Endometrial microvascular endothelial cells (primary cell): ENCODE measurements around the gene PCYT2. TPM values are rescaled to one million over a fixed set of nuclear protein-coding genes. Genes with fewer than 3 reads are reported as not detected.

Experiments
- total RNA-seq: library from RNA; depleted of rRNA; stranded (reverse); fragments of >200 nt; gene quantifications from one replicate; pipeline ENCODE4 v1.2.3, GENCODE V29; 2015; ENCODE audit errors: inconsistent ontology term

The PCYT2 gene
- total RNA-seq, 1 donor from 2014 or later, result 41.0 TPM

Other genes with a start within 250 kb of the PCYT2 start
- gene OXLD1, start 244.8 kb downstream of the PCYT2 start, total RNA-seq, result 38.9 TPM
- gene CCDC137, start 244.7 kb downstream of the PCYT2 start, total RNA-seq, result 20.9 TPM
- gene ARL16, start 227.6 kb downstream of the PCYT2 start, total RNA-seq, result 30.3 TPM
- gene HGS, start 227.4 kb downstream of the PCYT2 start, total RNA-seq, result 125 TPM
- 120 TPM for gene MRPL12, start 208.0 kb downstream of the PCYT2 start, total RNA-seq
- 42.1 TPM for gene SLC25A10, start 199.1 kb downstream of the PCYT2 start, total RNA-seq
- not detected for gene GCGR, start 107.2 kb downstream of the PCYT2 start, total RNA-seq
- gene MCRIP1, start 78.1 kb downstream of the PCYT2 start, total RNA-seq, result 97.0 TPM
- gene PPP1R27, start 76.3 kb downstream of the PCYT2 start, total RNA-seq, result not detected
- gene P4HB, start 50.9 kb downstream of the PCYT2 start, total RNA-seq, result 1,412 TPM
- 471 TPM for gene ARHGDIA, start 40.1 kb downstream of the PCYT2 start, total RNA-seq
- 284 TPM for gene ALYREF, start 19.8 kb downstream of the PCYT2 start, total RNA-seq
- gene ANAPC11, start 19.7 kb downstream of the PCYT2 start, total RNA-seq, result 166 TPM
- gene NPB, start 9.2 kb downstream of the PCYT2 start, total RNA-seq, result not detected
- 14.3 TPM for gene SIRT7, start 6.8 kb upstream of the PCYT2 start, total RNA-seq
- 21.0 TPM for gene MAFG, start 16.3 kb upstream of the PCYT2 start, total RNA-seq
- gene PYCR1, start 25.9 kb upstream of the PCYT2 start, total RNA-seq, result 60.9 TPM
- gene MYADML2, start 35.8 kb upstream of the PCYT2 start, total RNA-seq, result not detected
- not detected for gene NOTUM, start 49.8 kb upstream of the PCYT2 start, total RNA-seq
- 12.2 TPM for gene ASPSCR1, start 66.2 kb upstream of the PCYT2 start, total RNA-seq
- 159 TPM for gene CENPX, start 111.5 kb upstream of the PCYT2 start, total RNA-seq
- 23.0 TPM for gene LRRC45, start 111.9 kb upstream of the PCYT2 start, total RNA-seq
- gene RAC3, start 120.3 kb upstream of the PCYT2 start, total RNA-seq, result 30.2 TPM
- gene DCXR, start 126.3 kb upstream of the PCYT2 start, total RNA-seq, result 133 TPM
- gene RFNG, start 140.4 kb upstream of the PCYT2 start, total RNA-seq, result 36.0 TPM
- 140 TPM for gene GPS1, start 140.5 kb upstream of the PCYT2 start, total RNA-seq
- 70.0 TPM for gene DUS1L, start 154.4 kb upstream of the PCYT2 start, total RNA-seq
- 76.7 TPM for gene FASN, start 186.8 kb upstream of the PCYT2 start, total RNA-seq